H1 (cell line): ENCODE data around the gene XPO1. TPM values are rescaled to one million over a fixed set of nuclear protein-coding genes. Genes with fewer than 3 reads are reported as not detected.
A peak's percentile ranks its signal among the peaks of the same experiment; 100 is the strongest.

Experiments
- CTCF ChIA-PET: fragments of 300-600 bp; sonication (Branson Sonifier 250); formaldehyde crosslinking; loops from one replicate; lab custom pipeline; 2021; ENCODE audit not compliant: partially characterized antibody; lab: Charles Lee
- POLR2A ChIA-PET: fragments of 300-600 bp; sonication (Branson Sonifier 250); formaldehyde crosslinking; loops from one replicate; lab custom pipeline; 2021; ENCODE audit warnings: inconsistent platforms; ENCODE audit not compliant: partially characterized antibody; lab: Charles Lee
- DNase-seq, 2 experiments: peaks; one replicate each; pipeline versions ENCODE4 v3.0.0 to v3.0.0-alpha.2; 2010 to 2022; ENCODE audit warnings: low spot score in 2 of 2, low read depth in 1 of 2, mixed read lengths in 1 of 2
- FAIRE-seq: peaks from 2 replicates; lab custom pipeline; 2011; peaks lifted over from hg19 to GRCh38; lab: Jason Lieb, UNC
- H2AFZ ChIP-seq: 2 replicates; pipeline ENCODE4 v1.8.1; 2012; ENCODE audit warnings: low read length, inconsistent platforms
- H2AK5ac ChIP-seq: 2 replicates; pipeline ENCODE4 v1.6.1; 2013; ENCODE audit warnings: low read depth, low read length
- H2BK120ac ChIP-seq: replicated peaks from 2 replicates; pipeline ENCODE3; 2013; ENCODE audit warnings: low read depth, low read length, inconsistent platforms
- H2BK12ac ChIP-seq: 2 replicates; pipeline ENCODE4 v1.6.1; 2013; ENCODE audit warnings: low read depth, low read length
- H2BK15ac ChIP-seq: 2 replicates; pipeline ENCODE4 v1.6.1; 2013; ENCODE audit warnings: low read length
- H2BK20ac ChIP-seq: 2 replicates; pipeline ENCODE4 v1.6.1; 2013; ENCODE audit warnings: low read length
- H2BK5ac ChIP-seq: 2 replicates; pipeline ENCODE4 v1.6.1; 2013; ENCODE audit warnings: low read depth, low read length
- H3K14ac ChIP-seq: 2 replicates; pipeline ENCODE4 v1.6.1; 2013; ENCODE audit warnings: inconsistent platforms; ENCODE audit not compliant: insufficient read length
- H3K18ac ChIP-seq: 2 replicates; pipeline ENCODE4 v1.6.1; 2013; ENCODE audit warnings: low read length; ENCODE audit errors: extremely low read depth
- H3K23ac ChIP-seq: 2 replicates; pipeline ENCODE4 v1.6.1; 2013; ENCODE audit warnings: inconsistent platforms; ENCODE audit not compliant: insufficient read length
- H3K23me2 ChIP-seq: 2 replicates; pipeline ENCODE4 v1.6.1; 2013; ENCODE audit warnings: low read depth, low read length
- H3K27ac ChIP-seq: 2 replicates; pipeline ENCODE4 v1.6.1; 2011; ENCODE audit warnings: low read depth, low read length, inconsistent platforms
- H3K27me3 ChIP-seq, 4 experiments: replicated peaks in 1 of 4; 1 replicate in 1 of 4; 2 replicates in 3 of 4; pipeline versions ENCODE4 v1.6.1 to v1.8.1; 2011 to 2013; ENCODE audit warnings: low read length in 3 of 4, mild to moderate bottlenecking in 3 of 4, inconsistent platforms in 2 of 4, mixed read lengths in 2 of 4, moderate library complexity in 1 of 4; ENCODE audit not compliant: control insufficient read depth in 3 of 4, insufficient read depth in 3 of 4; ENCODE audit errors: extremely low read depth in 1 of 4
- H3K36me3 ChIP-seq, 4 experiments: 2 replicates each; pipeline versions ENCODE4 v1.6.1 to v1.8.1; 2011 to 2013; ENCODE audit warnings: mild to moderate bottlenecking in 4 of 4, low read length in 3 of 4, moderate library complexity in 2 of 4, control low read depth in 1 of 4, inconsistent platforms in 1 of 4; ENCODE audit not compliant: insufficient read depth in 4 of 4, control insufficient read depth in 2 of 4
- H3K4ac ChIP-seq: replicated peaks from 2 replicates; pipeline ENCODE3; 2013; ENCODE audit warnings: low read length, low read depth, mixed read lengths, inconsistent platforms; ENCODE audit not compliant: insufficient read length
- H3K4me1 ChIP-seq, 4 experiments: replicated peaks in 1 of 4; 1 replicate in 1 of 4; 2 replicates in 3 of 4; pipeline versions ENCODE4 v1.6.1 to v1.8.1; 2011 to 2013; ENCODE audit warnings: low read length in 3 of 4, inconsistent platforms in 2 of 4, mixed read lengths in 1 of 4; ENCODE audit not compliant: insufficient read depth in 4 of 4, control insufficient read depth in 3 of 4
- H3K4me2 ChIP-seq, 2 experiments: 2 replicates each; pipeline versions ENCODE4 v1.6.1 to v1.8.1; 2011 to 2013; ENCODE audit warnings: low read depth in 2 of 2, low read length in 2 of 2, control low read depth in 1 of 2, inconsistent platforms in 1 of 2, mild to moderate bottlenecking in 1 of 2; ENCODE audit not compliant: insufficient read depth in 1 of 2
- H3K4me3 ChIP-seq, 4 experiments: fragments of 200-600, 300-600 bp in 1 of 4; sonication (generic), shearing (Covaris generic), sonication (Bioruptor Twin) in 1 of 4; 2 replicates each; pipeline versions ENCODE4 v1.5.1 to v1.8.1; 2011 to 2016; ENCODE audit warnings: low read length in 4 of 4, low read depth in 3 of 4, control low read depth in 2 of 4, inconsistent platforms in 2 of 4, mild to moderate bottlenecking in 2 of 4, mixed read lengths in 1 of 4, moderate library complexity in 1 of 4; ENCODE audit not compliant: insufficient read depth in 2 of 4; ENCODE audit errors: extremely low read depth in 1 of 4
- H3K56ac ChIP-seq: replicated peaks from 2 replicates; pipeline ENCODE3; 2013; ENCODE audit warnings: low read depth, mild to moderate bottlenecking, mixed read lengths, low read length, inconsistent platforms; ENCODE audit not compliant: insufficient read length
- H3K79me1 ChIP-seq: 2 replicates; pipeline ENCODE4 v1.6.1; 2013; ENCODE audit warnings: low read depth, low read length, control low read depth
- H3K79me2 ChIP-seq, 2 experiments: 2 replicates each; pipeline versions ENCODE4 v1.6.1 to v1.8.1; 2012 to 2013; ENCODE audit warnings: low read length in 2 of 2, mild to moderate bottlenecking in 2 of 2, inconsistent platforms in 1 of 2; ENCODE audit not compliant: insufficient read depth in 2 of 2, control insufficient read depth in 1 of 2
- H3K9ac ChIP-seq, 4 experiments: replicated peaks in 1 of 4; 1 replicate in 1 of 4; 2 replicates in 3 of 4; pipeline versions ENCODE4 v1.6.1 to v1.8.1; 2011 to 2013; ENCODE audit warnings: low read depth in 3 of 4, low read length in 3 of 4, control low read depth in 2 of 4, mild to moderate bottlenecking in 2 of 4, moderate library complexity in 2 of 4, inconsistent platforms in 1 of 4; ENCODE audit errors: extremely low read depth in 1 of 4
- H3K9me3 ChIP-seq, 2 experiments: 2 replicates each; pipeline versions ENCODE4 v1.6.1 to v1.8.1; 2012 to 2013; ENCODE audit warnings: mild to moderate bottlenecking in 2 of 2, moderate library complexity in 2 of 2, control low read depth in 1 of 2, inconsistent platforms in 1 of 2, low read depth in 1 of 2, low read length in 1 of 2, mixed read lengths in 1 of 2; ENCODE audit not compliant: insufficient read depth in 2 of 2
- H4K20me1 ChIP-seq, 2 experiments: replicated peaks in 1 of 2; 2 replicates each; pipeline versions ENCODE3 to v1.8.1; 2011 to 2013; ENCODE audit warnings: inconsistent platforms in 2 of 2, low read length in 2 of 2, mild to moderate bottlenecking in 1 of 2; ENCODE audit not compliant: insufficient read depth in 2 of 2, control insufficient read depth in 1 of 2
- H4K5ac ChIP-seq: 2 replicates; pipeline ENCODE4 v1.6.1; 2013; ENCODE audit warnings: low read length, low read depth, mixed read lengths, inconsistent platforms; ENCODE audit not compliant: insufficient read length
- H4K8ac ChIP-seq: 2 replicates; pipeline ENCODE4 v1.8.0; 2013; ENCODE audit warnings: mild to moderate bottlenecking, moderate library complexity, low read length, inconsistent platforms; ENCODE audit not compliant: insufficient read depth; ENCODE audit errors: extremely low read depth
- H4K91ac ChIP-seq: replicated peaks from 2 replicates; pipeline ENCODE3; 2013; ENCODE audit warnings: low read length, mixed read lengths, inconsistent platforms; ENCODE audit not compliant: insufficient read length
- ASH2L ChIP-seq: fragments of 200-600, 300-600 bp; sonication (generic); IDR thresholded peaks from one replicate; pipeline ENCODE4 v1.7.1; 2017; ENCODE audit warnings: low read length
- CEBPB ChIP-seq: IDR thresholded peaks from 2 replicates; pipeline ENCODE4 v1.6.1; 2012; ENCODE audit warnings: low read depth, low read length
- CTBP2 ChIP-seq: IDR thresholded peaks from 2 replicates; pipeline ENCODE4 v1.7.0; 2011; ENCODE audit warnings: borderline replicate concordance, mild to moderate bottlenecking, moderate library complexity, mixed read lengths, low read length; ENCODE audit not compliant: insufficient read depth, insufficient read length
- NRF1 ChIP-seq: IDR thresholded peaks from 2 replicates; pipeline ENCODE4 v1.6.1; 2011; ENCODE audit warnings: mild to moderate bottlenecking, low read depth, low read length, improper control_type of control experiment
- POU5F1 ChIP-seq: IDR thresholded peaks from 2 replicates; pipeline ENCODE4 v1.6.1; 2011; ENCODE audit warnings: low read depth, mild to moderate bottlenecking, low read length, moderate library complexity
- RBBP5 ChIP-seq: IDR thresholded peaks from 2 replicates; pipeline ENCODE4 v1.7.1; 2012; ENCODE audit warnings: low read depth, mild to moderate bottlenecking, inconsistent platforms, low read length, moderate library complexity, borderline replicate concordance
- SIX5 ChIP-seq: IDR thresholded peaks from 2 replicates; pipeline ENCODE4 v1.6.1; 2011; ENCODE audit warnings: mild to moderate bottlenecking, low read depth, low read length
- WGBS, 2 experiments: shearing (Covaris generic) in 1 of 2; methylation state at CpG; one replicate each; pipeline versions ENCODE4 v1.1.6 to v1.1.7; 2013 to 2015; ENCODE audit warnings: low lambda C conversion rate in 2 of 2, mixed read lengths in 2 of 2, inconsistent platforms in 1 of 2, low coverage in 1 of 2, missing lambda C conversion rate in 1 of 2; ENCODE audit not compliant: insufficient replicate concordance in 2 of 2, insufficient coverage in 1 of 2, insufficient read length in 1 of 2; ENCODE audit errors: extremely low coverage in 1 of 2, missing lambda C conversion rate in 1 of 2; 5-methylcytosine and 5-hydroxymethylcytosine counted together
- polyA plus RNA-seq, 7 experiments: library from polyadenylated mRNA; depleted of rRNA in 3 of 7; stranded (reverse) in 5 of 7; unstranded in 2 of 7; fragments of >200 nt in 5 of 7; fragments of 200-250 nt in 2 of 7; gene quantifications; 1 replicate in 5 of 7; 2 replicates in 1 of 7; 4 replicates in 1 of 7; pipeline versions ENCODE4 v1.2.1 to v1.2.3, GENCODE V29; 2011 to 2013; ENCODE audit warnings: missing spikeins in 2 of 7, mixed read lengths in 2 of 7
- total RNA-seq: library from RNA; stranded (reverse); fragmentation: NEBNext Ultra II Directional; extraction: Animal tissue kit (Norgen Biotek cat#: 25700); gene quantifications from 2 replicates; pipeline ENCODE4 v1.2.1, GENCODE V29; 2021

The XPO1 gene
- total and polyA plus RNA-seq, 2 of the 8 experiments (the other 6 are each of a cell fraction or from before 2014, with no cell fraction given): 110 to 296 TPM

DNA sequence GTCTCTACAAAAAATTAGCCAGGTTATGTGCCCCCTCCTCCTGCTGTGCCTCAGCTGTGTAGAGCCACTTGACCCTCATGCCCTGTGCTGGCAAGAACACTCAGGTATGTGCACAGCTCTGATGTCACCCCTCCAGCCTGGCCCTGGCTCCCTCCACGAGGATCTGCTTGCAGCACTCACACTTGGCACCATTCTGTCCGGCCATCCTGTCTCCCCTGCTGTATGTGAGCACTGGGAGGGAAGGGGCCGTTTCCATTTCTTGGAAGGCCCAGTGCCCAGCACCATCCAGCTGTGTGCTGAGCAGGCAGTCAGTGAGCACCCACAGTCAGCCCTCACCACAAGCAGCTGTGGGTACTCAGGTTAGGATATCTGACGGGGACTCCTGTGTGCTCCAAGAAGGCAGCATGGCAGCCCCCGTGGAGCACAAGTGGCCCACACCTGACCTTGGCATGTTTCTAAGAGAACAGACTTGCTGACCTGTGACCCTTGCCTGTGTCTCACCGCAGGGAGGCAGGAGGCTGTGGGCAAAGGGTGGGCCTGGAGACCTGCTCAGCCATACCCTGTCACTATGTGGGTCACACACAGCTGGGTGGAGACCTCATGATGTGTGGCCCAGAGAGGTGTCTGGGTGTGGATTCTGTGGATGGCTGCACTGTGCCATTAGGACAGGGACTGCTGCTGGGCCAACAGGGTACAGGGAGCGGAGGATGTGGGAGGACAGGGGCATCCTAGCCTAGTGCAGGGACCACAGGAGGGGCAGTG is 98.7 kb downstream of the XPO1 start:
- WGBS, 2 experiments: 91% methylated on average over 6 of the region's 7 CpGs; no CpG with 5 or more reads in 1 of the 2 experiments
- Histone ChIP-seq H3K23me2 (no peaks in the 10 kb centered on the region), H3K4ac (peak overlapping the region; percentile 23), H2BK5ac (peak overlapping the region; percentile 28), H3K27me3 (no peaks in the 10 kb centered on the region), H3K79me1 (peaks cover 14% of the 10 kb centered on the region), H3K4me3 (no peak overlapping the region), H2BK120ac (no peak overlapping the region), H3K56ac (no peak overlapping the region), H3K18ac (no peak overlapping the region), H3K14ac (no peak overlapping the region), H3K27ac (no peak overlapping the region), H3K79me2 (peaks cover 39 to 98% of the 10 kb centered on the region in 2 experiments), H2AFZ (no peak overlapping the region), H4K20me1 (peaks cover 19 to 35% of the 10 kb centered on the region in 2 experiments), H3K23ac (no peak overlapping the region), H3K4me1 (peaks cover 0 to 12% (median 4%) of the 10 kb centered on the region in 4 experiments; a peak in 6 of 7 replicates), H2BK20ac (no peak overlapping the region), H4K91ac (peak overlapping the region; percentile 40), H3K9ac (no peak overlapping the region), H4K8ac (peak overlapping the region; percentile 74), H2BK15ac (no peak overlapping the region), H2BK12ac (no peak overlapping the region), H2AK5ac (no peak overlapping the region), H4K5ac (no peak overlapping the region), H3K9me3 (no peaks in the 10 kb centered on the region), H3K36me3 (no peaks in the 10 kb centered on the region), H3K4me2 (no peak overlapping the region)
- CTCF ChIA-PET: interaction anchor here (0.6 to 5.8 kb wide), 5 partner anchors 9 to 47 kb away, joined by 3 to 48 read pairs (median 4); no protein-coding TSS in a partner anchor
- no peak for DNase-seq
- POLR2A ChIA-PET: interaction anchor here (0.6 to 1.4 kb wide), 3 partner anchors 13 to 34 kb away, joined by 3 to 5 read pairs (median 3); no protein-coding TSS in a partner anchor
- FAIRE-seq: no peak
- TF ChIP-seq CEBPB (no peak), POU5F1 (no peak), RBBP5 (no peak), CTBP2 (no peak), SIX5 (no peak), NRF1 (no peak), ASH2L (no peak)
